ENCODE data around the gene ANKRD49. TPM values are rescaled to one million over a fixed set of nuclear protein-coding genes. Genes with fewer than 3 reads are reported as not detected.

Gene ANKRD49
- total and polyA plus RNA-seq, 7 donors = 14.6 to 27.7 (median 19.3) TPM

Small RNA genes lying within 50 kb of the gene (small RNA-seq; reads per million reads assigned to genes)
- gene MIR548L = 0 to 0.22 (median 0.06) reads per million in 3 donors

Other genes with a start within 250 kb of the ANKRD49 start
- not detected for gene IZUMO1R, start 189.4 kb upstream of the ANKRD49 start, total RNA-seq
- gene IZUMO1R, start 189.4 kb upstream of the ANKRD49 start, polyA plus RNA-seq = not detected
- gene GPR83, start 92.6 kb upstream of the ANKRD49 start, total RNA-seq = under 1 TPM; 0.36 to 0.55 (median 0.45) TPM
- gene GPR83, start 92.6 kb upstream of the ANKRD49 start, polyA plus RNA-seq = under 1 TPM in 1 of 3 donors, not detected in 2; 0.10 TPM
- 10 to 100 TPM; 12.5 to 26.6 (median 16.3) TPM for gene MRE11, start 140 bp upstream of the ANKRD49 start, total RNA-seq
- 1 to 10 TPM; 2.4 to 6.7 (median 2.8) TPM for gene MRE11, start 140 bp upstream of the ANKRD49 start, polyA plus RNA-seq
- not detected for gene C11orf97, start 18.5 kb downstream of the ANKRD49 start, total RNA-seq
- gene C11orf97, start 18.5 kb downstream of the ANKRD49 start, polyA plus RNA-seq = not detected
- gene FUT4, start 49.9 kb downstream of the ANKRD49 start, total RNA-seq = 1 to 10 TPM; 5.6 to 8.4 (median 7.4) TPM
- gene FUT4, start 49.9 kb downstream of the ANKRD49 start, polyA plus RNA-seq = 1 to 10 TPM; 3.5 to 9.1 (median 4.8) TPM
- gene PIWIL4, start 73.4 kb downstream of the ANKRD49 start, total RNA-seq = 1 to 10 TPM; 3.5 to 8.1 (median 4.6) TPM
- 1 to 10 TPM; 3.5 to 5.4 (median 3.9) TPM for gene PIWIL4, start 73.4 kb downstream of the ANKRD49 start, polyA plus RNA-seq